Measurements from ENCODE around the gene FYTTD1.

DNA sequence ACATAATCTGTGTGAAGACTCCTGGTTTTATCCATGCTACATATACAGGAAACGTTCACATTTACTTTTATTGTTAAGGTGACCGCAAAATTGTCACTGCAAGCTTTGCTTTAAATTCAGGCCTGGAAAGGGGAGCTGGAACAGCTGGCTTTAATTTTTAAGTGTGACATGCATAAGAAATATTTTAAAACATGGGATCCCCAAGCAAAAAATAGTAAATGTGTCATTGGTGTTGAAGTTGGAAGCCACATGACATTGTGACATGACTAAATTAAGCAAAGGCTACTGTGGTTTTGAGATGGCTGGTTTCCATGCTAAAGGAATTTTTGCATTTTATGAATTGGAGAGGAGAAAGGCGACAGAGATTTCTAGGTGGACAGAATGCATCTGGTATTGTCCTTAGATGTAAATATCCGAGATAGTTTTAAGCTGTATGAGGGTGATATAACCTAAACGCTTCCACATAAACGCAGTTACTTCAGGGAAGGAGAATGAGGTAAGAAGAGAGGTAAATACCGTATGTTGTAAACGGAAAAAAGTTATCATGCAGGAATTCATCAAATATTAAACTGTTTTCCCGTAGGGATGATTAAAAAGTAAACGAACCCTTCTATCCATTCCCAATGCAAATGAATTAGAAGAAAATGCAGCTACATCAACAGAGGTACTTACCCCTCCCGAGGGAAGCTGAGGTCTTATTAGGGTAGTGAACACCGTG, 927 bp upstream of the FYTTD1 start:
- TF ChIP-seq NFRKB (IDR thresholded peaks at IDR 0.05) (no peak), SP1 (IDR thresholded peaks at IDR 0.05) (no peak), HDGF (IDR thresholded peaks at IDR 0.05; ENCODE audit: borderline replicate concordance) (no peak), CTBP1 (IDR thresholded peaks at IDR 0.05; ENCODE audit: borderline replicate concordance) (no peak)
- TF ChIP-seq, protein P1, sequence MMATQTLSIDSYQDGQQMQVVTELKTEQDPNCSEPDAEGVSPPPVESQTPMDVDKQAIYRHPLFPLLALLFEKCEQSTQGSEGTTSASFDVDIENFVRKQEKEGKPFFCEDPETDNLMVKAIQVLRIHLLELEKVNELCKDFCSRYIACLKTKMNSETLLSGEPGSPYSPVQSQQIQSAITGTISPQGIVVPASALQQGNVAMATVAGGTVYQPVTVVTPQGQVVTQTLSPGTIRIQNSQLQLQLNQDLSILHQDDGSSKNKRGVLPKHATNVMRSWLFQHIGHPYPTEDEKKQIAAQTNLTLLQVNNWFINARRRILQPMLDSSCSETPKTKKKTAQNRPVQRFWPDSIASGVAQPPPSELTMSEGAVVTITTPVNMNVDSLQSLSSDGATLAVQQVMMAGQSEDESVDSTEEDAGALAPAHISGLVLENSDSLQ (IDR thresholded peaks at IDR 0.05) = no peak
